Stimulated activated CD4-positive, alpha-beta T cell treated with anti-CD3 and anti-CD28 coated beads, Interleukin-4, amount 100 ng/mL, for 4 hours (primary cell): Measurements from ENCODE around the gene LAMC1.

Source experiments
- DNase-seq, 2 experiments: peaks; one replicate each; pipeline ENCODE4 v3.0.0-alpha.2; 2020

LAMC1 gene

GRCh38 chr1:183023146-183023600, at the start of gene LAMC1:
LAMC1 (plus strand) TSS chr1:183023420; CDS start chr1:183023717, 297 bp downstream.
- peak in 1 of 2 experiments; percentile 8 for DNase-seq

GRCh38 chr1:182974506-182975191, 48.6 kb upstream of the LAMC1 start:
- DNase-seq = no peak

GRCh38 chr1:182977480-182977879, 45.7 kb upstream of the LAMC1 start:
- no peak for DNase-seq

- DNase-seq = no peak
These were observed 44.9 kb upstream of the LAMC1 start for GRCh38 chr1:182978151-182978853.

- DNase-seq = no peak
These were observed 39.1 kb upstream of the LAMC1 start for GRCh38 chr1:182984138-182984537.

GRCh38 chr1:182984621-182985020, 38.6 kb upstream of the LAMC1 start:
- DNase-seq = no peak

GRCh38 chr1:182985876-182986275, 37.3 kb upstream of the LAMC1 start:
- DNase-seq = no peak

- no peak for DNase-seq
These were observed 32.6 kb upstream of the LAMC1 start for GRCh38 chr1:182990413-182991144.

GRCh38 chr1:182993746-182994145, 29.5 kb upstream of the LAMC1 start:
- no peak for DNase-seq

- no peak for DNase-seq
These were observed 27.3 kb upstream of the LAMC1 start for GRCh38 chr1:182995894-182996293.

GRCh38 chr1:182996816-182997215, 26.4 kb upstream of the LAMC1 start:
- DNase-seq = no peak

GRCh38 chr1:182998482-182998881, 24.7 kb upstream of the LAMC1 start:
- DNase-seq = no peak

- no peak for DNase-seq
These were observed 22.9 kb upstream of the LAMC1 start for GRCh38 chr1:183000167-183000962.

- no peak for DNase-seq
These were observed 21.0 kb upstream of the LAMC1 start for GRCh38 chr1:183002267-183002666.

- DNase-seq = no peak
These were observed 20.4 kb upstream of the LAMC1 start for GRCh38 chr1:183002797-183003196.

GRCh38 chr1:183003203-183003602, 20.0 kb upstream of the LAMC1 start:
- DNase-seq = no peak

- no peak for DNase-seq
These were observed 19.1 kb upstream of the LAMC1 start for GRCh38 chr1:183004141-183004540.

GRCh38 chr1:183011859-183012258, 11.4 kb upstream of the LAMC1 start:
- no peak for DNase-seq

- no peak for DNase-seq
These were observed 10.8 kb upstream of the LAMC1 start for GRCh38 chr1:183012301-183012994.

GRCh38 chr1:183019139-183019740, 4.0 kb upstream of the LAMC1 start:
- no peak for DNase-seq

GRCh38 chr1:183019860-183020259, 3.4 kb upstream of the LAMC1 start:
- DNase-seq = no peak
